Fibroblast of lung (primary cell): Measurements from ENCODE around the gene UPK1A.

Source experiments
- CTCF ChIP-seq, 2 donors: IDR thresholded peaks in 1 of 2; conservative IDR thresholded peaks in 1 of 2; 1 replicate in 1 of 2; 2 replicates in 1 of 2; pipeline ENCODE4 v1.5.1; 2011 to 2012; ENCODE audit warnings: low read length in 2 of 2, control low read depth in 1 of 2, inconsistent platforms in 1 of 2, low read depth in 1 of 2, mild to moderate bottlenecking in 1 of 2
- EZH2 ChIP-seq: IDR thresholded peaks from 2 replicates; pipeline ENCODE4 v1.5.1; 2012; ENCODE audit warnings: low read length, control low read depth, mild to moderate bottlenecking; ENCODE audit errors: missing control alignments

GRCh38 chr19:35689836-35690235, 23.5 kb downstream of the UPK1A start:
- TF ChIP-seq CTCF (conservative IDR thresholded peaks at IDR 0.05 in 1 of 2, IDR thresholded peaks at IDR 0.05 in 1 of 2; ENCODE audit: low read depth in 1 of 2, low read length in 2 of 2), result no peak
- no peak for TF ChIP-seq EZH2
